Colonic mucosa (tissue), 4 donors: Measurements from ENCODE around the gene SLC13A1. TPM values are rescaled to one million over a fixed set of nuclear protein-coding genes. Genes with fewer than 3 reads are reported as not detected.

Source experiments
- DNase-seq: peaks from one replicate; pipeline ENCODE4 v3.0.0-alpha.2; 2020
- H3K27ac ChIP-seq: fragments of 200-600 bp; one replicate; pipeline ENCODE4 v1.8.0; 2021
- H3K27me3 ChIP-seq: fragments of 200-600 bp; one replicate; pipeline ENCODE4 v1.8.0; 2021
- H3K36me3 ChIP-seq: fragments of 200-600 bp; one replicate; pipeline ENCODE4 v1.8.0; 2021
- H3K4me1 ChIP-seq: fragments of 200-600 bp; one replicate; pipeline ENCODE4 v1.8.0; 2021; ENCODE audit warnings: mild to moderate bottlenecking
- H3K4me3 ChIP-seq: fragments of 200-600 bp; one replicate; pipeline ENCODE4 v1.8.0; 2021
- H3K9ac ChIP-seq, 2 donors: one replicate each; pipeline ENCODE4 v1.7.0; 2013; ENCODE audit warnings: control low read depth in 2 of 2, low read depth in 2 of 2, low read length in 2 of 2
- H3K9me3 ChIP-seq: fragments of 200-600 bp; one replicate; pipeline ENCODE4 v1.8.0; 2021
- intact Hi-C: fragments of 100-400 bp; cut with DNase I; formaldehyde crosslinking; loops from one replicate; pipeline ENCODE4 v1.14.1; 2022
- total RNA-seq, 2 donors: library from RNA; stranded (reverse); fragmentation: NEBNext Ultra II Directional in 1 of 2; extraction: Animal tissue kit (Norgen Biotek cat#: 25700) in 1 of 2; gene quantifications; one replicate each; pipeline ENCODE4 v1.2.1, GENCODE V29; 2021
- TF ChIP-seq, protein P1 (sequence below): fragments of 200-600 bp; IDR thresholded peaks from one replicate; pipeline ENCODE4 v1.8.0; 2022; ENCODE audit warnings: antibody characterized with exemption, mild to moderate bottlenecking
- donor health status: healthy.
- donor health status: DM: no; HTN: no; CAD: no.
- donor health status: DM: no; HTN: no; CAD: no.

The SLC13A1 gene
- total RNA-seq, 2 donors from 2014 or later = 0.32 to 0.40 TPM

DNA sequence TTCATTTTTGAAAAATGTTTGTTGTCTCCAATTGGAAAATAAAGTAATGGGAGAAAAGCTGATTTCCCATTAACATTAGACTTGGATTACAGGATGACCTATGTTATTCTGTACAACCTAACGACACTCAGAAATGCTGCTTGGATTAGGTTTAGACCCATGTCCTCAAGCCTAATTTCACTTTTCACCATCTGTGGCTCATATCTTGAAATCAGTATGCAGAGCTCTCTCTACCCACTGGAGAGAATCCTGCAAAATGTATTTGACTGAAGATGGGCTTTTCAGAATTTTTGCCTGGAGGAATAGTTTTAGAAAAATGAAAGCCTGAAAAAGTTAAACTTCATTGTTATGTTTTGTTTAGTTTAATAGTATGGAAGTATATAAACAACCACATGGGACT, 63.8 kb downstream of the SLC13A1 start:
- no peaks in the 10 kb centered on the region for H3K4me1 ChIP-seq
- no peak overlapping the region for H3K9ac ChIP-seq
- no peak overlapping the region for H3K27ac ChIP-seq
- intact Hi-C loops = no loop called here
- H3K4me3 ChIP-seq = no peak overlapping the region
- H3K36me3 ChIP-seq = no peaks in the 10 kb centered on the region
- TF ChIP-seq, protein P1, sequence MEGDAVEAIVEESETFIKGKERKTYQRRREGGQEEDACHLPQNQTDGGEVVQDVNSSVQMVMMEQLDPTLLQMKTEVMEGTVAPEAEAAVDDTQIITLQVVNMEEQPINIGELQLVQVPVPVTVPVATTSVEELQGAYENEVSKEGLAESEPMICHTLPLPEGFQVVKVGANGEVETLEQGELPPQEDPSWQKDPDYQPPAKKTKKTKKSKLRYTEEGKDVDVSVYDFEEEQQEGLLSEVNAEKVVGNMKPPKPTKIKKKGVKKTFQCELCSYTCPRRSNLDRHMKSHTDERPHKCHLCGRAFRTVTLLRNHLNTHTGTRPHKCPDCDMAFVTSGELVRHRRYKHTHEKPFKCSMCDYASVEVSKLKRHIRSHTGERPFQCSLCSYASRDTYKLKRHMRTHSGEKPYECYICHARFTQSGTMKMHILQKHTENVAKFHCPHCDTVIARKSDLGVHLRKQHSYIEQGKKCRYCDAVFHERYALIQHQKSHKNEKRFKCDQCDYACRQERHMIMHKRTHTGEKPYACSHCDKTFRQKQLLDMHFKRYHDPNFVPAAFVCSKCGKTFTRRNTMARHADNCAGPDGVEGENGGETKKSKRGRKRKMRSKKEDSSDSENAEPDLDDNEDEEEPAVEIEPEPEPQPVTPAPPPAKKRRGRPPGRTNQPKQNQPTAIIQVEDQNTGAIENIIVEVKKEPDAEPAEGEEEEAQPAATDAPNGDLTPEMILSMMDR = no peak
- no peaks in the 10 kb centered on the region for H3K27me3 ChIP-seq
- H3K9me3 ChIP-seq = no peaks in the 10 kb centered on the region
- DNase-seq = no peak

DNA sequence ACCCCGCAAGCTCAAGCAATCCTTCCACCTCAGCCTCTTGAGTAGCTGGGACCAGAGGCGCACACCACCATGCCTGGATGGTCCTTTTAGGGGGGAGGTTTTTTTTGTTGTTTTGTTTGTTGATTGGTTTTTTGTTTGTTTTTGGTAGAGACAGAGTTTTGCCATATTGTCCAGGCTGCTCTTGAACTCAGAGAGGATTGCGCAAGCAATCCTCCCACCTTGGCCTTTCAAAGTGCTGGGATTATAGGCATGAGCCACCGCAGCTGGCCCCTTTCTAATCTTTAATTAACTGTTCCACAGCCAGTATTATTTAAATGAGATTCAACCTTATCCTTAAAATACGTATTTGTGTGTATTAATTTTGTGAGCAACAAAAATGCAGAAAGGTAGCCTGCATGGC, 65.8 kb downstream of the SLC13A1 start:
- no peaks in the 10 kb centered on the region for H3K4me1 ChIP-seq
- DNase-seq = no peak
- TF ChIP-seq, protein P1 = no peak
- intact Hi-C loops = no loop called here
- no peak overlapping the region for H3K27ac ChIP-seq
- no peaks in the 10 kb centered on the region for H3K9me3 ChIP-seq
- no peak overlapping the region for H3K4me3 ChIP-seq
- no peaks in the 10 kb centered on the region for H3K36me3 ChIP-seq
- no peaks in the 10 kb centered on the region for H3K27me3 ChIP-seq
- no peak overlapping the region for H3K9ac ChIP-seq

DNA sequence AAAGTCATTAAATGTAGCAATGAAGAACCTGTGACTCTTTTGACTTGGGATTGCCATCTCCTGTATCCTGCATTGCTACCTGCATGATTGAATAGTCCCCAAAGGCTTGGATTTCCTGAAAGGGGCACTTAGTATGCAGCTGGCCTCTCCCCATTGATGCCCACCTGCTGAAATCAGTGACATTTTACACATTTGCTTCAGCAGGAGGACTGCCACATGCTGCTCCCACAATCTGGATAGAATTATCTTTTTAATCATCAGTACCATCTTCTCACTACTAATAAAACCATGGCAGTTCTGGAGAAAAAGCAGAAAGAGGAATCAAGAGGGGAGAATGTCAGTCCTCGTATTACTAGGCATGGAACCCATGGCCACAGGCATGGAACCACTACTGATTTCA, 67.8 kb downstream of the SLC13A1 start:
- intact Hi-C loops = no loop called here
- Histone ChIP-seq H3K9ac (no peak overlapping the region), H3K36me3 (no peaks in the 10 kb centered on the region), H3K4me3 (no peak overlapping the region), H3K27me3 (no peaks in the 10 kb centered on the region), H3K4me1 (no peaks in the 10 kb centered on the region), H3K9me3 (no peaks in the 10 kb centered on the region), H3K27ac (no peak overlapping the region)
- TF ChIP-seq, protein P1 = no peak
- DNase-seq = no peak

DNA sequence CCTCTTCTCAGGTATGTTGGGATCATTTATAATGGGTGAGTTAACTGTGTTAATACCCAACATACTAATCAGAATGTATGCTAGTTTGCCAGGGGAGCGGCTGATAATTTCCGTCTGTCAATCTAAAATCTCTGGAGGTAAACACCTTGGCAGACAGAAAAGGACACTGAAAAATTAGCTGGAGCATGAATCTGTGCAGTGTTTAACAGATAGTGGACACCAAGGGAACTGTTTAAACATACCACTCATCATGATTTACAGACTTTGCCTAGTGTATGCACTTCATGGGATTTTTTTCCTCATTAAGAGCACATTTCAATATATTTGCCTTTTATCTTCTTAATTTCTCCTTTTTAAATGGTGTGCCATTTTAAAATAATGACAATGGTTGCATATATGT, 68.2 kb downstream of the SLC13A1 start:
- TF ChIP-seq, protein P1 = no peak
- intact Hi-C loops = no loop called here
- H3K27me3 ChIP-seq = no peaks in the 10 kb centered on the region
- H3K9ac ChIP-seq = no peak overlapping the region
- no peaks in the 10 kb centered on the region for H3K36me3 ChIP-seq
- no peak for DNase-seq
- H3K9me3 ChIP-seq = no peaks in the 10 kb centered on the region
- H3K27ac ChIP-seq = no peak overlapping the region
- no peak overlapping the region for H3K4me3 ChIP-seq
- H3K4me1 ChIP-seq = no peaks in the 10 kb centered on the region

DNA sequence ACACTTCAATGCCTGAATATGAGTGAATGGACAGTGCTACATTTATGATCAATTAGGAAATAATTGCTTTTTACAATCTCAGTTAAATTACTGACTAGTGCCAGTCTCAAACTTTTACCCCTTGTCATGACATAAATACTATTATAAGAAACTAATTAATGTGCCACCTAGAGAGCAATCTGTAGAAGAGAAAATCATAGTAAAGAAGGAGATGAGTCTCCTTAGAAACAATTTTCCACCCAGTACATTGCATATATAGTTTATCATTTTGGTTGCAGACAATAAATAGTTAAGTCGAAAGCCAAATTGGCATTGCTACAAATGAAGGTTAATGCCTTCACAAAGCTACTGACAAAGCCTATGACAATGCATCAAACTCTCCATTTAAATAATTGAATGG, 68.6 kb downstream of the SLC13A1 start:
- no peak for DNase-seq
- H3K27ac ChIP-seq = no peak overlapping the region
- no peaks in the 10 kb centered on the region for H3K9me3 ChIP-seq
- no peak overlapping the region for H3K4me3 ChIP-seq
- intact Hi-C loops = no loop called here
- no peaks in the 10 kb centered on the region for H3K4me1 ChIP-seq
- TF ChIP-seq, protein P1 = no peak
- no peaks in the 10 kb centered on the region for H3K36me3 ChIP-seq
- H3K9ac ChIP-seq = no peak overlapping the region
- no peaks in the 10 kb centered on the region for H3K27me3 ChIP-seq

DNA sequence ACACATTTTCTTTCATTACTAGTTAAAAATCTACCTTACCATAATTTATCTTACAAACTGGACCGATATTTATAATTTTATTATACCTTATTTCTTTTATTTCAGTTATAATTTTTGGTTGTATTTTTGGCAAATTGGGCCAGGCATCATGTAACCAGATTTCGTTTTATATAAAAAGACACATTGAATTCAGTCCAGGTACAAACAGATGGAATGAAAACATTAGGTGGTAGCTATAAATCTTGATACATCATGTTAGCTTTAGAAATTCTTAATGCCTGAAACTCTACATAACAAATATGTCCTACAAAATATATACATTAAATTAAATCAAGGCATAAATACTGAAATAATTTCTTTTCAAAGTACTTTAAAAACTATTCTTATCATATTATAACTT, 73.1 kb downstream of the SLC13A1 start:
- no peak overlapping the region for H3K9ac ChIP-seq
- no peak for DNase-seq
- TF ChIP-seq, protein P1 = no peak
- intact Hi-C loops = no loop called here
- no peaks in the 10 kb centered on the region for H3K9me3 ChIP-seq
- no peaks in the 10 kb centered on the region for H3K36me3 ChIP-seq
- H3K27me3 ChIP-seq = no peaks in the 10 kb centered on the region
- no peak overlapping the region for H3K4me3 ChIP-seq
- no peak overlapping the region for H3K27ac ChIP-seq
- no peaks in the 10 kb centered on the region for H3K4me1 ChIP-seq
